GM19372 (cell line): Measurements from ENCODE around the gene GOLGA6L22.
"Not testable (repeated sequence)": the region's sequence is repeated elsewhere in the genome, so short reads cannot be mapped to it uniquely, and the experiment has no call there.

Source experiments
- ATAC-seq: cut with Tn5 transposase; IDR thresholded peaks from one replicate; pipeline ENCODE4 v1.9.1; 2021; ENCODE audit warnings: mild to moderate bottlenecking, low read depth, moderate library complexity; ENCODE audit not compliant: unreplicated experiment

Gene GOLGA6L22

GRCh38 chr15:22458603-22459002, at the start of gene GOLGA6L22:
TSS of gene GOLGA6L22 (plus strand) at chr15:22458903. CDS start at chr15:22458994, 91 bp downstream.
- ATAC-seq: not testable (repeated sequence)

GRCh38 chr15:22417288-22417687, 41.4 kb upstream of the GOLGA6L22 start:
- not testable (repeated sequence) for ATAC-seq

- not testable (repeated sequence) for ATAC-seq
Measured at GRCh38 chr15:22417795-22418194, 40.9 kb upstream of the GOLGA6L22 start.

GRCh38 chr15:22418212-22418611, 40.5 kb upstream of the GOLGA6L22 start:
- ATAC-seq: not testable (repeated sequence)

GRCh38 chr15:22418666-22419065, 40.0 kb upstream of the GOLGA6L22 start:
- not testable (repeated sequence) for ATAC-seq

- ATAC-seq: not testable (repeated sequence)
Measured at GRCh38 chr15:22420340-22420739, 38.4 kb upstream of the GOLGA6L22 start.

- ATAC-seq: not testable (repeated sequence)
Measured at GRCh38 chr15:22429426-22429825, 29.3 kb upstream of the GOLGA6L22 start.

GRCh38 chr15:22431687-22432086, 27.0 kb upstream of the GOLGA6L22 start:
- ATAC-seq: not testable (repeated sequence)

GRCh38 chr15:22494490-22495113, 35.9 kb downstream of the GOLGA6L22 start:
- ATAC-seq: not testable (repeated sequence)

- ATAC-seq: not testable (repeated sequence)
Measured at GRCh38 chr15:22497200-22497599, 38.5 kb downstream of the GOLGA6L22 start.

GRCh38 chr15:22498220-22498925, 39.7 kb downstream of the GOLGA6L22 start:
- not testable (repeated sequence) for ATAC-seq

GRCh38 chr15:22502272-22502671, 43.6 kb downstream of the GOLGA6L22 start:
- not testable (repeated sequence) for ATAC-seq

- not testable (repeated sequence) for ATAC-seq
Measured at GRCh38 chr15:22506959-22507358, 48.3 kb downstream of the GOLGA6L22 start.

- ATAC-seq: not testable (repeated sequence)
Measured at GRCh38 chr15:22516140-22516539, 57.4 kb downstream of the GOLGA6L22 start.
